HEK293T (cell line): ENCODE data around the gene WWOX.

Source experiments
- CTCF ChIA-PET: fragments of 350-600 bp; formaldehyde crosslinking; extraction: SDS; loops from one replicate; lab custom pipeline; 2021; ENCODE audit warnings: antibody characterized with exemption, inconsistent platforms; lab: Yijun Ruan, JAX
- POLR2A ChIA-PET: fragments of 350-600 bp; formaldehyde crosslinking; extraction: SDS; loops from one replicate; lab custom pipeline; 2020; ENCODE audit warnings: antibody characterized with exemption, inconsistent platforms; lab: Yijun Ruan, JAX
- DNase-seq: peaks from one replicate; pipeline ENCODE4 v3.0.0; 2012; ENCODE audit warnings: mixed read lengths; ENCODE audit errors: extremely low spot score
- ARNT ChIP-seq: fragments of 450-650 bp; IDR thresholded peaks from 2 replicates; pipeline ENCODE4 v1.6.1; 2017; ENCODE audit warnings: mild to moderate bottlenecking
- BHLHE40 ChIP-seq: fragments of 450-650 bp; IDR thresholded peaks from 2 replicates; pipeline ENCODE4 v1.6.1; 2016; ENCODE audit warnings: mild to moderate bottlenecking, moderate library complexity, borderline replicate concordance
- CTBP1 ChIP-seq: fragments of 450-650 bp; IDR thresholded peaks from 2 replicates; pipeline ENCODE4 v1.6.1; 2016; ENCODE audit warnings: borderline replicate concordance
- ELF4 ChIP-seq: fragments of 450-650 bp; IDR thresholded peaks from 2 replicates; pipeline ENCODE4 v1.6.1; 2017; ENCODE audit warnings: antibody characterized with exemption
- FOXA1 ChIP-seq: fragments of 450-650 bp; IDR thresholded peaks from 2 replicates; pipeline ENCODE4 v1.6.1; 2016; ENCODE audit warnings: mild to moderate bottlenecking
- FOXK2 ChIP-seq: fragments of 450-650 bp; IDR thresholded peaks from 2 replicates; pipeline ENCODE4 v1.6.1; 2016; ENCODE audit warnings: mild to moderate bottlenecking
- FOXM1 ChIP-seq: fragments of 450-650 bp; IDR thresholded peaks from 2 replicates; pipeline ENCODE4 v1.6.1; 2017; ENCODE audit warnings: mild to moderate bottlenecking, borderline replicate concordance
- HDGF ChIP-seq: fragments of 450-650 bp; IDR thresholded peaks from 2 replicates; pipeline ENCODE4 v1.6.1; 2017; ENCODE audit warnings: antibody characterized with exemption, borderline replicate concordance
- L3MBTL2 ChIP-seq: fragments of 450-650 bp; conservative IDR thresholded peaks from 2 replicates; pipeline ENCODE4 v1.6.1; 2016; ENCODE audit warnings: mild to moderate bottlenecking
- LEF1 ChIP-seq: fragments of 450-650 bp; IDR thresholded peaks from 2 replicates; pipeline ENCODE4 v1.6.1; 2017; ENCODE audit warnings: mild to moderate bottlenecking, borderline replicate concordance
- NFRKB ChIP-seq: fragments of 450-650 bp; IDR thresholded peaks from 2 replicates; pipeline ENCODE4 v1.6.1; 2016; ENCODE audit warnings: mild to moderate bottlenecking, moderate library complexity
- PKNOX1 ChIP-seq: fragments of 450-650 bp; IDR thresholded peaks from 2 replicates; pipeline ENCODE4 v1.6.1; 2016
- SP1 ChIP-seq: fragments of 450-650 bp; IDR thresholded peaks from 2 replicates; pipeline ENCODE4 v1.6.1; 2017
- SUZ12 ChIP-seq: fragments of 450-650 bp; IDR thresholded peaks from 2 replicates; pipeline ENCODE4 v1.6.1; 2016; ENCODE audit warnings: mild to moderate bottlenecking
- TARDBP ChIP-seq: fragments of 450-650 bp; IDR thresholded peaks from 2 replicates; pipeline ENCODE4 v1.6.1; 2016
- ZNF384 ChIP-seq: fragments of 450-650 bp; IDR thresholded peaks from 2 replicates; pipeline ENCODE4 v1.6.1; 2016

WWOX gene

GRCh38 chr16:78094998-78095397, 4.5 kb upstream of the WWOX start:
- CTCF ChIA-PET, result no interaction called here
- POLR2A ChIA-PET, result no interaction called here
- no peak for DNase-seq
- TF ChIP-seq FOXK2 (no peak), CTBP1 (no peak), L3MBTL2 (no peak), SP1 (no peak), TARDBP (no peak), BHLHE40 (no peak)

GRCh38 chr16:78096386-78096785, 3.1 kb upstream of the WWOX start:
- ChIA-PET POLR2A (no interaction called here), CTCF (no interaction called here)
- TF ChIP-seq LEF1 (no peak), FOXA1 (no peak)
- DNase-seq, result no peak

- CTCF ChIA-PET, result interaction anchor here (0.6 kb wide), 2 partner anchors 163 to 542 kb away, joined by 3 to 4 read pairs; no protein-coding TSS in a partner anchor
- DNase-seq, result no peak
- TF ChIP-seq BHLHE40 (no peak), FOXA1 (no peak), FOXK2 (no peak), ZNF384 (no peak), NFRKB (no peak), ELF4 (no peak), HDGF (no peak), TARDBP (no peak)
- POLR2A ChIA-PET, result no interaction called here
Observed at GRCh38 chr16:78097548-78097947, 1.9 kb upstream of the WWOX start.

GRCh38 chr16:78098087-78098486, 1.4 kb upstream of the WWOX start:
- TF ChIP-seq LEF1 (no peak), TARDBP (no peak), NFRKB (no peak), BHLHE40 (no peak), FOXA1 (no peak), PKNOX1 (no peak), ARNT (no peak), FOXK2 (no peak), ELF4 (no peak), SP1 (no peak)
- ChIA-PET POLR2A (no interaction called here), CTCF (interaction anchor here (0.6 kb wide), 1 partner anchor 543 kb away, joined by 3 read pairs; no protein-coding TSS in a partner anchor)
- no peak for DNase-seq

GRCh38 chr16:78098595-78099270, 721 bp upstream of the WWOX start:
- TF ChIP-seq FOXA1 (no peak), ZNF384 (no peak), HDGF (no peak), ELF4 (no peak), L3MBTL2 (peak; percentile 31; the same call in 1 of the 2 replicates)
- no peak for DNase-seq
- ChIA-PET POLR2A (interaction anchor here (0.9 to 1.6 kb wide), 4 partner anchors 8 to 44 kb away, joined by 3 to 10 read pairs (median 6); no protein-coding TSS in a partner anchor), CTCF (interaction anchor here (0.9 kb wide), 1 partner anchor 10 kb away, joined by 5 read pairs; no protein-coding TSS in a partner anchor)

GRCh38 chr16:78100112-78100467, 636 bp downstream of the WWOX start:
- ChIA-PET POLR2A (interaction anchor here (0.8 to 1.6 kb wide), 5 partner anchors 10 to 102 kb away, joined by 3 to 10 read pairs (median 3); no protein-coding TSS in a partner anchor), CTCF (interaction anchor here (1.0 kb wide), 1 partner anchor 20 kb away, joined by 5 read pairs; no protein-coding TSS in a partner anchor)
- TF ChIP-seq TARDBP (no peak), L3MBTL2 (peak; percentile 67), LEF1 (no peak)
- DNase-seq, result no peak

- CTCF ChIA-PET, result no interaction called here
- no peak for TF ChIP-seq ZNF384
- TF ChIP-seq CTBP1, result no peak
- no peak for TF ChIP-seq FOXK2
- no peak for TF ChIP-seq ELF4
- no peak for TF ChIP-seq HDGF
- no peak for TF ChIP-seq NFRKB
- TF ChIP-seq ARNT, result no peak
- no peak for TF ChIP-seq L3MBTL2
- no peak for TF ChIP-seq LEF1
- no peak for TF ChIP-seq PKNOX1
- POLR2A ChIA-PET, result interaction anchor here (0.7 kb wide), 1 partner anchor 11 kb away, joined by 3 read pairs; no protein-coding TSS in a partner anchor
- no peak for DNase-seq
Observed at GRCh38 chr16:78102122-78102660, 2.7 kb downstream of the WWOX start.

- no peak for TF ChIP-seq PKNOX1
- no peak for TF ChIP-seq ARNT
- TF ChIP-seq LEF1, result no peak
- TF ChIP-seq NFRKB, result no peak
- no peak for TF ChIP-seq SUZ12
- no peak for TF ChIP-seq FOXM1
- POLR2A ChIA-PET, result interaction anchor here (0.7 kb wide), 1 partner anchor 10 kb away, joined by 3 read pairs; no protein-coding TSS in a partner anchor
- no peak for DNase-seq
- CTCF ChIA-PET, result interaction anchor here (0.6 kb wide), 1 partner anchor 21 kb away, joined by 6 read pairs; no protein-coding TSS in a partner anchor
Observed at GRCh38 chr16:78102865-78103264, 3.4 kb downstream of the WWOX start.
